Activated T-helper 1 cell treated with Interleukin-2 at 50 U/mL for 16 hours (primary cell): ENCODE results near the gene FNBP1.

Experiments used
- DNase-seq: peaks from one replicate; pipeline ENCODE4 v3.0.0-alpha.2; 2020; ENCODE audit warnings: low read depth

The FNBP1 gene

GRCh38 chr9:129854588-129855110, 188.3 kb downstream of the FNBP1 start:
- no peak for DNase-seq

DNA sequence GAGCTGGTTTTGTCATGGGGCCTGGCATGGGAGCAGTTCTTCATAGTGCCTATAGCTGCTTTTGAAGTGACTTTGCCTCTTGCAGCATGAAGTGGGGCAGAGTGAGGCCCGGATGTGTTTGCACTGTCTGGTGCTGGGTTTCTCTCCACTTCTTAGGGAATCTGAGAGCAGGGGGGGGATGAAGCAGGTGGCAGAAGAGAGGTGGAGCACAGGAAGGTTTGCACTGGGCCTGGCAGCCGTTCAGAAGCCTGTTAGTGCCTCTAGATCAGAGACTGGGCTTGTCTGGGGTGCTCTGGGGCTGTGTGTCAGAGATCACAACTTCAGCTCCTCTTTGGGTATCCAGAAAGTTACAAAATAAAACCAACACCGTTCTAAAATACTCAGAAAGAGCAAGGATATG, 189.4 kb downstream of the FNBP1 start:
- no peak for DNase-seq

DNA sequence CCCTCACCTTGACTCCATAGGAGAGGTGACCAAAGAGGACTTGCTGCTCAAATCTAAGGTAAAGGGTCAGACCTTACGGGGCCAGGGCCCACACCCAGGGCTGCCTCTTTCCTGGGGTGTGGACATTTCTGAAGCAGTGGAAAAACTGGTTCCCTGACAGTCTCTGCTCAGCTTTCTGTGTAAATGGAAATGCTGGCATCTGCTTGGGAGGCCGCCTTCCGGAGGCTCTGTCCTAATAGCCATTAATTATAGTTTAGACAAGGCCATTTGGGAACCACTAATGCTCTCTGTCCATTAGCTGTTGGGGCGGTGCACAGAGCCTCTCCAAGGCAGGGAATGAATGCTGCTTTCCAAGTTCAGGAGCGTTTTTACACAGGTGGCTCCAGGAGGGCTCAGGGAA, 190.4 kb downstream of the FNBP1 start:
- DNase-seq: no peak

GRCh38 chr9:129851821-129852220, 191.2 kb downstream of the FNBP1 start:
- no peak for DNase-seq

DNA sequence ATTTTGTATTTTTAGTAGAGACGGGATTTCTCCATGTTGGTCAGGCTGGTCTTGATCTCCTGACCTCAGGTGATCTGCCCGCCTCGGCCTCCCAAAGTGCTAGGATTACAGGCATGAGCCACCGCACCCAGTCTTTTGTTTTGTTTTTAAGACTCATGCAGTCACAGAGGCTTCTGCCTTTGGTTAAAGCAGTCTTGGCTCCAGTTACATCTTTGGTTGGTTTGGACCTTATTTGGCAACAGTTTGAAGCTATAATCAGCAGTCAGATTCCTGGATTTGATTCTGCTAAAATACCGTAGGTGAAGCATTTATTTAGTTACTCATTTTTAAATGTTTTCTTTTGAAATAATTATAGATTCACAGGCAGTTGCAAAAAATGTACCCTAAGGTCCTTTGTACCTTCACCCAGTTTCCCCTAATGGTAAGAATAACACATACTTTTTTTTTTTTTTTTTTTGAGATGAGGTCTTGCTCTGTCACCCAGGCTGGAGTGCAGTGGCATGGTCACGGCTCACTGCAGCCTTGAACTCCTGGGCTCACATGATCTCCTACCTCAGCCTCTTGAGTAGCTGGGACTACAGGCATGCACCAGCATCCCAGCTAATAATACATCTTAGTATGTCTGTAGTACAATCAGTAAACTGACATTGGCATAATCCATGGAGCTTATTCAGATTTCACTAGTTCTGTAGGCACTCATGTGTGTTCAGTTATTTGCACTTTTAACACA, 192.0 kb downstream of the FNBP1 start:
- DNase-seq: no peak

GRCh38 chr9:129849901-129850300, 193.1 kb downstream of the FNBP1 start:
- DNase-seq: no peak

- DNase-seq: no peak
Measured at GRCh38 chr9:129848712-129849441, 194.1 kb downstream of the FNBP1 start.

- no peak for DNase-seq
Measured at GRCh38 chr9:129845373-129845772, 197.6 kb downstream of the FNBP1 start.

GRCh38 chr9:129841071-129841470, 201.9 kb downstream of the FNBP1 start:
- no peak for DNase-seq

- no peak for DNase-seq
Measured at GRCh38 chr9:129840034-129840433, 203.0 kb downstream of the FNBP1 start.

DNA sequence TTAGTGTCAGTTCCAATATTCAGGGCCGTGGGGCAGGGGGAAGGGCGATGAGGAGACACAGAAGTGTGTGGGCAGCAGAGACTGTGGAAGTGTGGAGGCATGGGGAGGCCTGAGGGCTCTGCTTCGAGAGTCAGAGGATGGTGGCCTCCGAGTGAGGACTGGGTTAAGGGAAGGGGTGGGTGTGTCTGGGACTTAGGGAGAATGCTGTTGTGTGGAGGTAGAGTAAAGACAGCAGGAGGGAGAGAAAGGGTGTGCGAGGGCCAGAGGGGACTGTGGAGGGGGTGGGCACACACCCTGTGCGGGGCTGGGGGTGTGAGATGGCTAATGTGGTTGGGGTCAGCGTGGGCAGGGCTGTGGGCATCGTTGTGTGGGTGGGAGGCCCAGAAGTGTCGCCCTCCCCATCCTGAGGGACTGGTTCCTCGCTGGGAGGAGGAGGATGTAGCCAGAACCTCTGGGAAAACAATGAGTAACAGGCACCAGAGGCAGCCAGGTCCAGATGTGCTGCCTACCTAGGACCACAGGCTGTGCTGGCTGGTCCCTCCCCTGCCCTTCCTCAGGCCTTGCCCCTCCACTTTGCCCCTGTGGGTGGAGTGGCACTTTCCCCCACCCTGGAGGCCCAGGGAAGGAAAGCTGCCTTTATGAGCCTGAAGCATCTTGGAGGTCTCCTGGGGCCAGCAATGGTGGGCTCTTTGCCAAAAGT, 203.5 kb downstream of the FNBP1 start:
- no peak for DNase-seq

DNA sequence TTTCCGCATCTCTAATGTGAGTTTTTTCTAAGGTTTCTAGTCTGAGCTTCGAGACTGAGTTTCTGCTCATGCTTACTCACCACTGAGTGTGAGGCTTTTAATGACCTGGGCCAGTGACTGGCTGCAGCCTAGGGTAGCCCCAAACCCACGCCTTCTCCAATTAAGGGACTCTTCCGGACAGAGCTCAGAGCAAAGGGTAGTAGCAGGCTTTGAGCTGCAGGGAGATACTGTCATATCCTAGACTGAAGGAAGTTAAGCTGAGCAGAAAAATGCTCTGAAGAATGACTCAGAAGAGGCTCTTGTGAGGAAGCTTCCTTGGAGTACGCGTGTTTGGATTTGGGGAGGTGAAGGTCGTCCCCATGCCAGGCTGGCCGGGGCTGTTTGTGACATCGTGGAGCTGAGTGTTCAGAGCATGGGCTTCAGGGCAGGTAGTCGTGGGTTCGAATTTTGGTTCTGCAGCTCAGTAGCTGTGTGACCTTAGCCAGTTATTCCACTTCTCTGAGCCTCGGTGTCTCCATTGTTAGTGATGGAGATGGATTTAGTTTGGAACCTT, 204.2 kb downstream of the FNBP1 start:
- no peak for DNase-seq
